GM23338 (cell line): Measurements from ENCODE around the gene GALM. TPM values are rescaled to one million over a fixed set of nuclear protein-coding genes. Genes with fewer than 3 reads are reported as not detected.

Source experiments
- ATAC-seq: fragments of 200-7000 bp; cut with Tn5 transposase; 3 replicates; pipeline ENCODE4 v1.9.1; 2020
- DNase-seq: peaks from one replicate; pipeline ENCODE4 v3.0.0-alpha.2; 2015; ENCODE audit warnings: low spot score
- H2AFZ ChIP-seq: fragments of 200-600 bp; sonication (generic); 2 replicates; pipeline ENCODE4 v1.8.0; 2016; ENCODE audit warnings: antibody characterized with exemption, mild to moderate bottlenecking, moderate library complexity
- H3F3A ChIP-seq: fragments of 200-600 bp; sonication (generic); replicated peaks from 2 replicates; pipeline ENCODE4 v1.8.0; 2017; ENCODE audit warnings: antibody characterized with exemption, mixed run types, low read depth
- H3K27ac ChIP-seq: fragments of 200-600 bp; sonication (generic); 2 replicates; pipeline ENCODE4 v1.6.1; 2016; ENCODE audit warnings: low read depth
- H3K27me3 ChIP-seq: fragments of 200-600 bp; sonication (generic); 2 replicates; pipeline ENCODE4 v1.8.0; 2016; ENCODE audit warnings: mild to moderate bottlenecking, mixed run types, moderate library complexity; ENCODE audit not compliant: insufficient read depth
- H3K36me3 ChIP-seq: fragments of 200-600 bp; sonication (generic); 2 replicates; pipeline ENCODE4 v1.8.0; 2016; ENCODE audit warnings: mild to moderate bottlenecking; ENCODE audit not compliant: insufficient read depth
- H3K4me1 ChIP-seq: fragments of 200-600 bp; sonication (generic); 2 replicates; pipeline ENCODE4 v1.8.0; 2016; ENCODE audit warnings: mild to moderate bottlenecking, moderate library complexity; ENCODE audit not compliant: insufficient read depth
- H3K4me2 ChIP-seq: fragments of 200-600 bp; sonication (generic); 2 replicates; pipeline ENCODE4 v1.7.1; 2017; ENCODE audit warnings: mixed run types
- H3K4me3 ChIP-seq: fragments of 200-600 bp; sonication (generic); 2 replicates; pipeline ENCODE4 v1.6.1; 2016; ENCODE audit warnings: mixed run types
- H3K79me2 ChIP-seq: fragments of 200-600 bp; sonication (generic); replicated peaks from 2 replicates; pipeline ENCODE4 v1.8.0; 2017; ENCODE audit warnings: mild to moderate bottlenecking; ENCODE audit not compliant: insufficient read depth
- H3K9me2 ChIP-seq: fragments of 200-600 bp; sonication (generic); 2 replicates; pipeline ENCODE4 v1.8.0; 2017; ENCODE audit not compliant: insufficient read depth
- H4K20me1 ChIP-seq: fragments of 200-600 bp; sonication (generic); replicated peaks from 2 replicates; pipeline ENCODE4 v1.8.0; 2017; ENCODE audit warnings: mild to moderate bottlenecking; ENCODE audit not compliant: insufficient read depth
- H3K27ac Mint-ChIP-seq: 2 replicates; pipeline ENCODE4 v1.8.0; 2020; ENCODE audit warnings: inconsistent platforms, mild to moderate bottlenecking, moderate library complexity, mixed read lengths
- H3K27me3 Mint-ChIP-seq: 3 replicates; pipeline ENCODE4 v1.8.0; 2022; ENCODE audit warnings: low read depth, mild to moderate bottlenecking, moderate library complexity, mixed read lengths, inconsistent platforms; ENCODE audit not compliant: insufficient read depth, poor library complexity
- H3K36me3 Mint-ChIP-seq: 3 replicates; pipeline ENCODE4 v1.8.0; 2021; ENCODE audit warnings: low read depth, mild to moderate bottlenecking, inconsistent platforms, moderate library complexity, mixed read lengths
- H3K4me1 Mint-ChIP-seq: 3 replicates; pipeline ENCODE4 v1.8.0; 2020; ENCODE audit warnings: mild to moderate bottlenecking, inconsistent platforms, mixed read lengths
- H3K4me3 Mint-ChIP-seq: 3 replicates; pipeline ENCODE4 v1.8.0; 2021; ENCODE audit warnings: moderate library complexity, mild to moderate bottlenecking, inconsistent platforms, mixed read lengths
- H3K9me3 Mint-ChIP-seq: 3 replicates; pipeline ENCODE4 v1.8.0; 2020; ENCODE audit warnings: moderate library complexity, mild to moderate bottlenecking, inconsistent platforms, mixed read lengths
- CREB1 ChIP-seq: fragments of 250-450 bp; sonication (Bioruptor Pico); IDR thresholded peaks from 2 replicates; pipeline ENCODE4 v1.5.0; 2020; ENCODE audit warnings: low read depth, mild to moderate bottlenecking, moderate library complexity
- ETS1 ChIP-seq: IDR thresholded peaks from 2 replicates; pipeline ENCODE4 v1.6.1; 2016; ENCODE audit warnings: antibody characterized with exemption
- EZH2 ChIP-seq: fragments of 200-600 bp; sonication (generic); IDR thresholded peaks from one replicate; pipeline ENCODE4 v1.8.0; 2017; ENCODE audit warnings: antibody characterized with exemption, mild to moderate bottlenecking, low read depth; ENCODE audit not compliant: unreplicated experiment
- JUNB ChIP-seq: IDR thresholded peaks from one replicate; pipeline ENCODE4 v1.6.1; 2016; ENCODE audit warnings: antibody characterized with exemption; ENCODE audit not compliant: unreplicated experiment
- NANOG ChIP-seq: IDR thresholded peaks from 2 replicates; pipeline ENCODE4 v1.6.1; 2016; ENCODE audit warnings: antibody characterized with exemption, borderline replicate concordance
- POLR2AphosphoS5 ChIP-seq: IDR thresholded peaks from 2 replicates; pipeline ENCODE4 v1.6.1; 2016; ENCODE audit warnings: antibody characterized with exemption, low read depth
- REST ChIP-seq: IDR thresholded peaks from one replicate; pipeline ENCODE4 v1.6.1; 2018; ENCODE audit warnings: antibody characterized with exemption; ENCODE audit not compliant: unreplicated experiment
- STAT1 ChIP-seq: IDR thresholded peaks from one replicate; pipeline ENCODE4 v1.6.1; 2016; ENCODE audit warnings: antibody characterized with exemption; ENCODE audit not compliant: unreplicated experiment
- ZNF114 ChIP-seq: fragments of 250-450 bp; sonication (Bioruptor Pico); IDR thresholded peaks from 2 replicates; pipeline ENCODE4 v1.5.0; 2020; ENCODE audit warnings: mild to moderate bottlenecking, moderate library complexity
- ZNF331 ChIP-seq: fragments of 250-450 bp; sonication (Bioruptor Pico); IDR thresholded peaks from 2 replicates; pipeline ENCODE4 v1.5.0; 2020; ENCODE audit warnings: low read depth, mild to moderate bottlenecking, moderate library complexity
- ZNF462 ChIP-seq: fragments of 250-450 bp; sonication (Bioruptor Pico); IDR thresholded peaks from 2 replicates; pipeline ENCODE4 v1.5.0; 2020; ENCODE audit warnings: mild to moderate bottlenecking, moderate library complexity
- polyA plus RNA-seq: library from polyadenylated mRNA; unstranded; fragments of >200 nt; fragmentation: Nextera tagmentation; extraction: Ambion mirVana; gene quantifications from 2 replicates; pipeline ENCODE4 v1.2.1, GENCODE V29; 2016
- total RNA-seq: library from RNA; depleted of rRNA; stranded (reverse); fragments of >200 nt; shearing (Covaris generic); gene quantifications from 2 replicates; pipeline ENCODE4 v1.2.3, GENCODE V29; 2014
- TF ChIP-seq, protein P1 (sequence below), 2 experiments: fragments of 200-600 bp in 1 of 2; sonication (generic) in 1 of 2; conservative IDR thresholded peaks; 2 replicates each; pipeline versions ENCODE4 v1.5.1 to v1.6.1; 2016 to 2017; ENCODE audit warnings: antibody characterized with exemption in 2 of 2, low read depth in 2 of 2, mild to moderate bottlenecking in 2 of 2, moderate library complexity in 1 of 2

The GALM gene
- total and polyA plus RNA-seq, 2 experiments from 2014 or later: 9.3 to 21.6 TPM

GRCh38 chr2:38666556-38666910 is 619 bp downstream of the GALM start:
- Histone ChIP-seq H3K4me2 (peak overlapping the region; percentile 93), H2AFZ (peak overlapping the region; percentile 72), H3K27me3 (no peaks in the 10 kb centered on the region), H3K79me2 (0 out of 2 replicates have a peak, but pooled peaks cover 9% of the 10 kb centered on the region), H3K36me3 (no peaks in the 10 kb centered on the region), H3K9me2 (no peaks in the 10 kb centered on the region), H3K4me1 (peaks cover 21% of the 10 kb centered on the region), H4K20me1 (no peaks in the 10 kb centered on the region), H3F3A (no peaks in the 10 kb centered on the region), H3K4me3 (peak overlapping the region; percentile 64), H3K27ac (no peak overlapping the region)
- Mint-ChIP-seq H3K36me3 (no peaks in the 10 kb centered on the region), H3K27ac (no peak overlapping the region; the same call in 1 of the 2 replicates), H3K4me1 (peaks cover 19% of the 10 kb centered on the region), H3K9me3 (no peaks in the 10 kb centered on the region), H3K27me3 (peaks cover 8% of the 10 kb centered on the region), H3K4me3 (peak overlapping the region; percentile 91)
- DNase-seq (peak; percentile 10), ATAC-seq (peak; percentile 12)
- TF ChIP-seq EZH2 (no peak), POLR2AphosphoS5 (no peak), NANOG (no peak), CREB1 (CRISPR knock-in tag) (no peak), ZNF114 (CRISPR knock-in tag) (no peak), ETS1 (no peak), STAT1 (no peak), ZNF462 (CRISPR knock-in tag) (no peak), JUNB (no peak), ZNF331 (no peak), REST (no peak)
- TF ChIP-seq, protein P1, sequence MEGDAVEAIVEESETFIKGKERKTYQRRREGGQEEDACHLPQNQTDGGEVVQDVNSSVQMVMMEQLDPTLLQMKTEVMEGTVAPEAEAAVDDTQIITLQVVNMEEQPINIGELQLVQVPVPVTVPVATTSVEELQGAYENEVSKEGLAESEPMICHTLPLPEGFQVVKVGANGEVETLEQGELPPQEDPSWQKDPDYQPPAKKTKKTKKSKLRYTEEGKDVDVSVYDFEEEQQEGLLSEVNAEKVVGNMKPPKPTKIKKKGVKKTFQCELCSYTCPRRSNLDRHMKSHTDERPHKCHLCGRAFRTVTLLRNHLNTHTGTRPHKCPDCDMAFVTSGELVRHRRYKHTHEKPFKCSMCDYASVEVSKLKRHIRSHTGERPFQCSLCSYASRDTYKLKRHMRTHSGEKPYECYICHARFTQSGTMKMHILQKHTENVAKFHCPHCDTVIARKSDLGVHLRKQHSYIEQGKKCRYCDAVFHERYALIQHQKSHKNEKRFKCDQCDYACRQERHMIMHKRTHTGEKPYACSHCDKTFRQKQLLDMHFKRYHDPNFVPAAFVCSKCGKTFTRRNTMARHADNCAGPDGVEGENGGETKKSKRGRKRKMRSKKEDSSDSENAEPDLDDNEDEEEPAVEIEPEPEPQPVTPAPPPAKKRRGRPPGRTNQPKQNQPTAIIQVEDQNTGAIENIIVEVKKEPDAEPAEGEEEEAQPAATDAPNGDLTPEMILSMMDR (conservative IDR thresholded peaks at IDR 0.05; ENCODE audit: low read depth in 2 of 2): no peak
